A673 (cell line): ENCODE results near the gene PDE11A. TPM values are rescaled to one million over a fixed set of nuclear protein-coding genes. Genes with fewer than 3 reads are reported as not detected.

Experiments
- BruUV-seq: library from RNA; stranded (reverse); fragments of 400-500 nt; replicated peaks from 2 replicates; lab custom pipeline; 2021; lab: Mats Ljungman, UMichigan
- CTCF ChIA-PET: fragments of 300-600 bp; sonication (Branson Sonifier 250); formaldehyde crosslinking; loops from one replicate; lab custom pipeline; 2022; ENCODE audit warnings: antibody characterized with exemption; lab: Charles Lee
- POLR2A ChIA-PET: fragments of 300-600 bp; sonication (Branson Sonifier 250); formaldehyde crosslinking; loops from one replicate; lab custom pipeline; 2022; ENCODE audit warnings: antibody characterized with exemption; ENCODE audit not compliant: low non-redundant PET; lab: Charles Lee
- DNase-seq: peaks from one replicate; pipeline ENCODE4 v3.0.0-alpha.2; 2015; ENCODE audit warnings: low spot score
- H3K27ac ChIP-seq: fragments of 200-600 bp; sonication (generic); 2 replicates; pipeline ENCODE4 v1.5.1; 2016; ENCODE audit warnings: mixed run types, low read depth, mild to moderate bottlenecking, mixed read lengths, antibody characterized with exemption, low read length; ENCODE audit not compliant: poor library complexity, severe bottlenecking
- H3K27me3 ChIP-seq: fragments of 200-600 bp; sonication (generic); replicated peaks from 2 replicates; pipeline ENCODE4 v1.6.1; 2017; ENCODE audit warnings: mixed run types, low read depth, mild to moderate bottlenecking, mixed read lengths, antibody characterized with exemption, low read length; ENCODE audit not compliant: insufficient read depth, poor library complexity
- H3K36me3 ChIP-seq: fragments of 200-600 bp; sonication (generic); 2 replicates; pipeline ENCODE4 v1.6.1; 2016; ENCODE audit warnings: mixed run types, mild to moderate bottlenecking, mixed read lengths, antibody characterized with exemption, low read length; ENCODE audit not compliant: insufficient read depth, poor library complexity, severe bottlenecking
- H3K4me1 ChIP-seq: fragments of 200-600 bp; sonication (generic); 2 replicates; pipeline ENCODE4 v1.6.1; 2017; ENCODE audit warnings: mixed run types, mild to moderate bottlenecking, mixed read lengths, antibody characterized with exemption, low read length; ENCODE audit not compliant: insufficient read depth, poor library complexity, severe bottlenecking
- H3K4me3 ChIP-seq: fragments of 200-600 bp; sonication (generic); 2 replicates; pipeline ENCODE4 v1.5.1; 2016; ENCODE audit warnings: low read depth, mixed run types, mild to moderate bottlenecking, mixed read lengths, low read length; ENCODE audit not compliant: poor library complexity, severe bottlenecking
- H3K9me3 ChIP-seq: fragments of 200-600 bp; sonication (generic); 2 replicates; pipeline ENCODE4 v1.6.1; 2016; ENCODE audit warnings: mixed run types, low read depth, mild to moderate bottlenecking, mixed read lengths, antibody characterized with exemption, low read length; ENCODE audit not compliant: poor library complexity, severe bottlenecking
- CTCF ChIP-seq: fragments of 300-800, 200-600 bp; sonication (generic); conservative IDR thresholded peaks from 2 replicates; pipeline ENCODE4 v1.5.1; 2017; ENCODE audit warnings: low read depth, mild to moderate bottlenecking, antibody characterized with exemption, low read length, moderate library complexity, mixed read lengths
- EZH2 ChIP-seq: fragments of 200-600 bp; sonication (generic); IDR thresholded peaks from 2 replicates; pipeline ENCODE4 v1.6.1; 2017; ENCODE audit warnings: borderline replicate concordance, low read depth, mild to moderate bottlenecking, mixed read lengths, antibody characterized with exemption, low read length; ENCODE audit not compliant: poor library complexity, severe bottlenecking
- intact Hi-C: fragments of 100-400 bp; cut with micrococcal nuclease; formaldehyde crosslinking; loops from one replicate; pipeline ENCODE4 v1.10.0; 2022; ENCODE audit not compliant: unreplicated experiment
- total RNA-seq: library from RNA; stranded (reverse); gene quantifications from 2 replicates; pipeline ENCODE4 v1.2.3, GENCODE V29; 2021

The PDE11A gene
- total RNA-seq, 1 experiment from 2014 or later, result not detected

- Histone ChIP-seq H3K4me3 (no peak overlapping the region), H3K27me3 (no peaks in the 10 kb centered on the region), H3K36me3 (no peaks in the 10 kb centered on the region), H3K27ac (no peak overlapping the region), H3K4me1 (no peaks in the 10 kb centered on the region), H3K9me3 (no peaks in the 10 kb centered on the region)
- intact Hi-C loops, result no loop called here
- ChIA-PET POLR2A (no interaction called here), CTCF (no interaction called here)
- DNase-seq, result no peak
- TF ChIP-seq CTCF (no peak), EZH2 (no peak)
- BruUV-seq, result no TSS peak
These were observed 156.2 kb downstream of the PDE11A start for GRCh38 chr2:177916342-177916741.

- H3K4me3 ChIP-seq, result no peak overlapping the region
- intact Hi-C loops, result no loop called here
- no peaks in the 10 kb centered on the region for H3K9me3 ChIP-seq
- CTCF ChIA-PET, result no interaction called here
- no TSS peak for BruUV-seq
- no peaks in the 10 kb centered on the region for H3K27me3 ChIP-seq
- no peaks in the 10 kb centered on the region for H3K4me1 ChIP-seq
- no peaks in the 10 kb centered on the region for H3K36me3 ChIP-seq
- DNase-seq, result no peak
- TF ChIP-seq EZH2 (no peak), CTCF (no peak)
- no peak overlapping the region for H3K27ac ChIP-seq
- POLR2A ChIA-PET, result no interaction called here
These were observed 158.3 kb downstream of the PDE11A start for GRCh38 chr2:177914247-177914646.

- CTCF ChIA-PET, result no interaction called here
- Histone ChIP-seq H3K27me3 (no peaks in the 10 kb centered on the region), H3K4me1 (no peaks in the 10 kb centered on the region), H3K4me3 (no peak overlapping the region), H3K36me3 (no peaks in the 10 kb centered on the region), H3K9me3 (no peaks in the 10 kb centered on the region), H3K27ac (no peak overlapping the region)
- POLR2A ChIA-PET, result no interaction called here
- BruUV-seq, result no TSS peak
- TF ChIP-seq EZH2, result no peak
- no peak for TF ChIP-seq CTCF
- no peak for DNase-seq
- intact Hi-C loops, result no loop called here
These were observed 162.6 kb downstream of the PDE11A start for GRCh38 chr2:177909962-177910361.
